ENCODE measurements around the gene DHX35.
"Not testable (repeated sequence)": the region's sequence is repeated elsewhere in the genome, so short reads cannot be mapped to it uniquely, and the experiment has no call there.

DHX35 gene

DNA sequence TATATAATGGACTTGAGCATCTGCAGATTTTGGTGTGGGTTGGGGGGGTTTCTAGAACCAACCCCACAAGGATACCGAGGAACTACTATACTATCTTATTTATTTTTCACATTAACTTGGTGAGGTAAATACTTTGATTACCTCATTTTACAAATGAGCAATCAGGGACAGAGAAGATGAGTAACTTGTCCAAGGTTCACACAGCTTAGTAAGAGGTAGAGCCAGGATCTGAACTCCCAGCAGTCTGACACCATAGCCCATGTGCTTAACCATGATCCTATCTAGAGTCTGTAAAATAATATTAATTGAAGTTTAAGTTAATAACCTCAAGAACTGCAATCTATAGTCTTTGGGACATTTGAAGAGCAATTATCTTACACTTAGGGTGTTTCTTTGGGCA is 28.6 kb downstream of the DHX35 start:
- no peak for DNase-seq (ENCODE audit: low spot score)
- TF ChIP-seq, protein P1, sequence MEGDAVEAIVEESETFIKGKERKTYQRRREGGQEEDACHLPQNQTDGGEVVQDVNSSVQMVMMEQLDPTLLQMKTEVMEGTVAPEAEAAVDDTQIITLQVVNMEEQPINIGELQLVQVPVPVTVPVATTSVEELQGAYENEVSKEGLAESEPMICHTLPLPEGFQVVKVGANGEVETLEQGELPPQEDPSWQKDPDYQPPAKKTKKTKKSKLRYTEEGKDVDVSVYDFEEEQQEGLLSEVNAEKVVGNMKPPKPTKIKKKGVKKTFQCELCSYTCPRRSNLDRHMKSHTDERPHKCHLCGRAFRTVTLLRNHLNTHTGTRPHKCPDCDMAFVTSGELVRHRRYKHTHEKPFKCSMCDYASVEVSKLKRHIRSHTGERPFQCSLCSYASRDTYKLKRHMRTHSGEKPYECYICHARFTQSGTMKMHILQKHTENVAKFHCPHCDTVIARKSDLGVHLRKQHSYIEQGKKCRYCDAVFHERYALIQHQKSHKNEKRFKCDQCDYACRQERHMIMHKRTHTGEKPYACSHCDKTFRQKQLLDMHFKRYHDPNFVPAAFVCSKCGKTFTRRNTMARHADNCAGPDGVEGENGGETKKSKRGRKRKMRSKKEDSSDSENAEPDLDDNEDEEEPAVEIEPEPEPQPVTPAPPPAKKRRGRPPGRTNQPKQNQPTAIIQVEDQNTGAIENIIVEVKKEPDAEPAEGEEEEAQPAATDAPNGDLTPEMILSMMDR (IDR thresholded peaks at IDR 0.05; ENCODE audit: borderline replicate concordance, control extremely low read depth, extremely low read depth, insufficient read depth, missing control alignments): no peak
- in situ Hi-C loops (cut with MboI; ENCODE audit: low sequenced_read_pairs, unreplicated experiment): no loop called here

DNA sequence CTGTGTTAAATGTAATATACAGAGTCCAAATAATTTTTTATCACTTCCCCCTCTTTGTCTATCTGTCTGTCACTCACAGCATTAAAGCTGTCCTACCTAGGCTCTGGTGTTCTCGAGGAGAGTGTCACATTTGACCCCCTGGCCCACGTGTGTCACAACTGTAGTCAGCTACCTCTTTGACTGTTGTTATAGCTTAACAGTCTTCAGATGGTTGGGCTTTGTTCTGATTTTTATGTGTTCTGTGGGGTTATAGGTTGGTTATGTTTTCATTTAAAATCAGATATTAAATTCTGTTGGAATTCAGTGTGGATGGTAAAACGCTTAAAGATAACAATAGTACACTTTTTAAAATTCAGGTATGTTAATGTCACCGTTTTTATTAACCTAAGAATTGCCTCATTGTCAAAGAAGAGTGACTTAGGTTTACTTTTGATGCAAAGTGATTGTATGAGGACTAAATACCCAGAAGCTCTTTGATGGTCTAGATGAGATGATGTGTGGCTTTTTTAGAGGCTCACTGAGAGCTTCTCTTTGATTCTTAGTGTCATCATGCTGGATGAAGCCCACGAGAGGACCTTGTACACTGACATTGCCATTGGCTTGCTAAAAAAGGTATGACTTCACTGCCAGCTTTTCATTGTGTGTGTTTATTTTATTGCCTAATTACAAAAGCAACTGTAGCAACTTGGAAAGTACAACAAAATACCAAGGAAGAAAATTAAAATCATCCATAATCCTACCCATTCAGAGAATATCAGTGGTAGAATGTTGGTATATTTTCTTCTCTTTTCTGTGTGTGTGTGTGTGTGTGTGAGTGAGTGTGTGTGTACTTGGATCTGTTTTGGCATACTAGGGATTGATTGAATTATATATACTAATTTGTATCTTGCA is 29.9 kb downstream of the DHX35 start:
- no peak for DNase-seq (ENCODE audit: low spot score)
- in situ Hi-C loops (cut with MboI; ENCODE audit: low sequenced_read_pairs, unreplicated experiment): no loop called here
- TF ChIP-seq, protein P1 (IDR thresholded peaks at IDR 0.05; ENCODE audit: borderline replicate concordance, control extremely low read depth, extremely low read depth, insufficient read depth, missing control alignments): no peak

DNA sequence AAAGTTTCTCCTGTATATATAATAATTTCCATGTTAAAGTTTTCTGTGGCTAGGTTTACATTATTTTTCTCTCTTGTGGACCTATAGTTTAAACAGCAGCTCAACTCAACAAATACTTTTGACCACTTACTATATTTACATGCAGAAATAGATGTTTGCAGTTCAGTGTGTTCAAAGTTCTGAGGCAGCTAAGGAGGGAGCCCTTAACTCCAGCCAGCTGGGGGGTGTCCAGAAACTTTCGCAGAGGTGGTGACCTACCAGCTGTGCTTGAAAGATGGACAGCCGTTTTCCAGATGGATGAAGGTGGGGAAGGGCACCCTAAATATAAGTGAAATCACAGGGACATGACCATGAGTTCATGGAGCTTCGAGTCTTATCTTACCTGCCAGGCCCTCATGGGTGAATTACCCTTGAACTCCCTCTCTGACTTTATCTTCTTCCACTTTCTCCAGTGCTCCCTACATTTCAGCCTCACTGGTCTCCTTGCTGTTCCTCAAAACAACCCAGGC is 33.4 kb downstream of the DHX35 start:
- TF ChIP-seq, protein P1 (IDR thresholded peaks at IDR 0.05; ENCODE audit: borderline replicate concordance, control extremely low read depth, extremely low read depth, insufficient read depth, missing control alignments): no peak
- in situ Hi-C loops (cut with MboI; ENCODE audit: low sequenced_read_pairs, unreplicated experiment): no loop called here
- DNase-seq (ENCODE audit: low spot score): no peak

DNA sequence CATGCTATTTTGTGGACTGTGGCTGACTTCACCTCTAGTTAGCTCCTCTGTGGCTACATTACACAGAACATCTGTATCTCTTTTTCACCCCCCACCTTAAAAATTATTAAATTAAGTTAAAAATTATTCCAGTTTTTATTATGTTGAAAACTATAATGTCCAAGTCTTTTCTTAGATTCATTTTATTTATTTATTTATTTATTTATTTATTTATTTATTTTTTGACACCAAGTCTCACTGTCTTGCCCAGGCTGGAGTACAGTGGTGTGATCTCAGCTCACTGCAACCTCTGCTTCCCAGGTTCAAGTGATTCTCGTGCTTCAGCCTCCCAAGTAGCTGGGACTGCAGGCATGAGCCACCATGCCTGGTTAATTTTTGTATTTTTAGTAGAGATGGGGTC is 34.7 kb downstream of the DHX35 start:
- in situ Hi-C loops (cut with MboI; ENCODE audit: low sequenced_read_pairs, unreplicated experiment): not testable (repeated sequence)

DNA sequence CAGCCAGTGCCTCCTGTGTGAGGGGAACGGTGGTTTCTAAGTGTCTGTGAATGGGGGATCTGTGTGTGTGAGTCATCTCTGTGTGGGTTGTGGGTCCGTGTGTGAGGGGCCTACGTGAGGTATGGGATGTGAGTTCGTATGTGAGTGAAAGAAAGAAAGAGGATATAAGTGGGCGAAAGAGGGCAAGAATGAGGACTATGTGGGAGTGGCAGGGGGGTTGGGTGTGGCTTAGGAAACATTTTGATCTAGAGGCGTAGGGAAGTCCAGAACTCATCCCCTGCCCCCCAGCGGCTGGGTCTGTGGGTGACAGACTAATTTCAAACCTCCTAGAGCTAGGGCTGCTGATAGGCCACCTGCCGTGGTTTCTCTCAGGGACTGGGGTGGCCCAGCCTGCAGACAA is 35.5 kb downstream of the DHX35 start:
- in situ Hi-C loops (cut with MboI; ENCODE audit: low sequenced_read_pairs, unreplicated experiment): no loop called here
- TF ChIP-seq, protein P1 (IDR thresholded peaks at IDR 0.05; ENCODE audit: borderline replicate concordance, control extremely low read depth, extremely low read depth, insufficient read depth, missing control alignments): peak; percentile 24
- peak; percentile 82 for DNase-seq (ENCODE audit: low spot score)

More for the DNA sequence above, 34.7 kb downstream of the DHX35 start:
- DNase-seq (ENCODE audit: low spot score): not testable (repeated sequence)

DNA sequence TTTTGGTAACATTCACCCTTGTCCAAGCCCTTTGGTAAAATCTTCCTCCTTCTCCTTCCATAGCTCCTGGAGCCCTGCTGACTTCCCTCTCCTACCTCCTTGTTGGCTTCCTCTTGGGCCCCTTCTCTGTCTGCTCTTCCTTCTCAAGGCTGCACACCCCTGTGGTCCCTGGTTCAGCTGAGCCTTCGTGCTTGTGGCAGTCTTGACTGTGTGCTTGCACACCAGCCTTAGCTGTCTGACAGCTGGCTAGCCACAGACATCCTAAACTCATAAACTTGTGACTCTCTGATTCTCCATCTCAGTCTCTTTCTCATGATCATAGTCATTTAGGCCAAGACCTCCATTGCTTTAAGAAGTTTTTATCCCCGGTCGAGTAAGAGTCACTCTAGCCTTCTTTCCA is 37.1 kb downstream of the DHX35 start:
- TF ChIP-seq, protein P1 (IDR thresholded peaks at IDR 0.05; ENCODE audit: borderline replicate concordance, control extremely low read depth, extremely low read depth, insufficient read depth, missing control alignments): no peak
- DNase-seq (ENCODE audit: low spot score): no peak
- in situ Hi-C loops (cut with MboI; ENCODE audit: low sequenced_read_pairs, unreplicated experiment): no loop called here

All from GM13976 (cell line).